ENCODE measurements around the gene STAT4. TPM values are rescaled to one million over a fixed set of nuclear protein-coding genes. Genes with fewer than 3 reads are reported as not detected.

Gene STAT4
- total and polyA plus RNA-seq, 11 donors: 0.32 to 21.5 (median 1.9) TPM

GRCh38 chr2:191032588-191033429 is 118.0 kb downstream of the STAT4 start:
- ATAC-seq (peak in 1 of 4 donors; percentile 37), DNase-seq (no peak)
- no peak overlapping the region for H3K4me3 ChIP-seq
- H3K27ac ChIP-seq: peak overlapping the region in 2 of 12 donors; percentile 14 to 74
- whole genome bisulfite sequencing, 4 donors: 68 to 76% (median 71%) methylated on average over 8 of the region's 8 CpGs
- H3K9me3 ChIP-seq: no peaks in the 10 kb centered on the region
- intact Hi-C loops (cut with DNase I): loop anchor here in 6 of 10 donors (5.0 kb wide), 2 partner anchors 181 to 251 kb away; no protein-coding TSS in a partner anchor
- no peaks in the 10 kb centered on the region for H3K27me3 ChIP-seq
- H3K36me3 ChIP-seq: peaks cover 0 to 5% (median 0%) of the 10 kb centered on the region in 9 donors
- H3K4me1 ChIP-seq: peaks cover 0 to 49% (median 1%) of the 10 kb centered on the region in 12 donors
- TF ChIP-seq CTCF (IDR thresholded peaks at IDR 0.05) (no peak), POLR2A (IDR thresholded peaks at IDR 0.05) (no peak)

- intact Hi-C loops (cut with DNase I): loop anchor here in 9 of 10 donors (2.0 to 5.0 kb wide), 4 partner anchors 179 to 250 kb away; no protein-coding TSS in a partner anchor
- no peaks in the 10 kb centered on the region for H3K27me3 ChIP-seq
- no peak for DNase-seq
- ATAC-seq: no peak
- peaks cover 0 to 5% (median 0%) of the 10 kb centered on the region in 9 donors for H3K36me3 ChIP-seq
- H3K4me1 ChIP-seq: peaks cover 0 to 54% (median 1%) of the 10 kb centered on the region in 12 donors
- H3K4me3 ChIP-seq: no peak overlapping the region
- no peaks in the 10 kb centered on the region for H3K9me3 ChIP-seq
- TF ChIP-seq POLR2A (IDR thresholded peaks at IDR 0.05) (no peak), CTCF (IDR thresholded peaks at IDR 0.05) (no peak)
- WGBS, 4 donors: 60 to 78% (median 68%) methylated on average over 2 of the region's 2 CpGs
- no peak overlapping the region for H3K27ac ChIP-seq
Measured at GRCh38 chr2:191031256-191031655, 119.5 kb downstream of the STAT4 start.

- Histone ChIP-seq H3K9me3 (no peaks in the 10 kb centered on the region), H3K36me3 (peaks cover 0 to 5% (median 0%) of the 10 kb centered on the region in 9 donors), H3K4me1 (peaks cover 0 to 60% (median 1%) of the 10 kb centered on the region in 12 donors), H3K4me3 (no peak overlapping the region), H3K27ac (no peak overlapping the region), H3K27me3 (no peaks in the 10 kb centered on the region)
- intact Hi-C loops (cut with DNase I): loop anchor here in 9 of 10 donors (1.0 to 5.0 kb wide), 5 partner anchors 178 to 250 kb away; no protein-coding TSS in a partner anchor
- TF ChIP-seq CTCF (IDR thresholded peaks at IDR 0.05) (peak; percentile 48 to 70 (median 62)), POLR2A (IDR thresholded peaks at IDR 0.05) (no peak)
- ATAC-seq: peak in 3 of 4 donors; percentile 54 to 71 (median 66)
- WGBS, 4 donors: 35 to 40% (median 38%) methylated on average over 8 of the region's 8 CpGs
- no peak for DNase-seq
Measured at GRCh38 chr2:191030521-191031154, 120.2 kb downstream of the STAT4 start.

Measured in heart left ventricle (tissue), 16 donors.